AG04449 (cell line): ENCODE results near the gene NFATC3.
"Not testable (repeated sequence)": the region's sequence is repeated elsewhere in the genome, so short reads cannot be mapped to it uniquely, and the experiment has no call there.

Source experiments
- CTCF ChIA-PET: fragments of 350-600 bp; formaldehyde crosslinking; extraction: SDS; loops from one replicate; lab custom pipeline; 2021; ENCODE audit warnings: antibody characterized with exemption; lab: Yijun Ruan, JAX
- POLR2A ChIA-PET: fragments of 400-600, 350-600 bp; formaldehyde crosslinking; extraction: SDS; loops from one replicate; lab custom pipeline; 2020; ENCODE audit warnings: antibody characterized with exemption, inconsistent platforms; lab: Yijun Ruan, JAX
- DNase-seq: peaks from one replicate; pipeline ENCODE4 v3.0.0-alpha.2; 2010; ENCODE audit warnings: low read depth, low spot score
- H3K4me3 ChIP-seq: 2 replicates; pipeline ENCODE4 v1.5.1; 2011; ENCODE audit warnings: low read depth, mild to moderate bottlenecking, control low read depth, low read length
- CTCF ChIP-seq: IDR thresholded peaks from one replicate; pipeline ENCODE4 v1.5.1; 2011; ENCODE audit warnings: mild to moderate bottlenecking, moderate library complexity, low read length, control low read depth, inconsistent platforms; ENCODE audit not compliant: insufficient read depth; ENCODE audit errors: missing control alignments

Gene NFATC3

GRCh38 chr16:68089067-68089466 is 3.9 kb downstream of the NFATC3 start:
- POLR2A ChIA-PET: no interaction called here
- TF ChIP-seq CTCF: no peak
- no peak overlapping the region for H3K4me3 ChIP-seq
- no peak for DNase-seq
- CTCF ChIA-PET: interaction anchor here (0.6 to 3.0 kb wide), 4 partner anchors 9 to 148 kb away, joined by 3 to 16 read pairs (median 4); no protein-coding TSS in a partner anchor

- H3K4me3 ChIP-seq: no peak overlapping the region
- POLR2A ChIA-PET: no interaction called here
- DNase-seq: no peak
- CTCF ChIA-PET: interaction anchor here (5.0 kb wide), 1 partner anchor 18 kb away, joined by 41 read pairs; no protein-coding TSS in a partner anchor
- TF ChIP-seq CTCF: no peak
These were observed 5.0 kb downstream of the NFATC3 start for GRCh38 chr16:68090130-68090529.

GRCh38 chr16:68090533-68090932 is 5.4 kb downstream of the NFATC3 start:
- no peak for DNase-seq
- TF ChIP-seq CTCF: no peak
- CTCF ChIA-PET: interaction anchor here (1.0 to 7.6 kb wide), 3 partner anchors 18 to 138 kb away, joined by 3 to 124 read pairs (median 41); no protein-coding TSS in a partner anchor
- POLR2A ChIA-PET: no interaction called here
- no peak overlapping the region for H3K4me3 ChIP-seq

GRCh38 chr16:68091380-68092261 is 6.5 kb downstream of the NFATC3 start:
- H3K4me3 ChIP-seq: no peak overlapping the region
- POLR2A ChIA-PET: interaction anchor here (1.0 kb wide), 1 partner anchor 172 kb away, joined by 3 read pairs; the partner anchor contains the start of gene SLC7A6
- TF ChIP-seq CTCF: no peak
- CTCF ChIA-PET: interaction anchor here (0.8 to 7.6 kb wide), 9 partner anchors 7 to 137 kb away, joined by 3 to 124 read pairs (median 7); partner anchors contain the start of gene NFATC3
- no peak for DNase-seq

GRCh38 chr16:68092275-68092674 is 7.1 kb downstream of the NFATC3 start:
- DNase-seq, POLR2A ChIA-PET, H3K4me3 ChIP-seq: not testable (repeated sequence)
- CTCF ChIA-PET: interaction anchor here (0.8 to 7.6 kb wide), 12 partner anchors 7 to 237 kb away, joined by 3 to 124 read pairs (median 7); partner anchors contain the start of gene NFATC3

- DNase-seq: no peak
- TF ChIP-seq CTCF: peak; percentile 46
- ChIA-PET POLR2A (interaction anchor here (0.9 kb wide), 1 partner anchor 11 kb away, joined by 3 read pairs; no protein-coding TSS in a partner anchor), CTCF (interaction anchor here (0.6 to 7.6 kb wide), 42 partner anchors 9 to 235 kb away, joined by 3 to 124 read pairs (median 4); partner anchors contain the start of genes NFATC3 and PLA2G15)
- no peak overlapping the region for H3K4me3 ChIP-seq
These were observed 8.8 kb downstream of the NFATC3 start for GRCh38 chr16:68093816-68094613.
